Stomach (tissue), 4 donors: Measurements from ENCODE around the gene EID2.

Source experiments
- CTCF ChIP-seq, 7 experiments: fragments of 450-650 bp in 4 of 7; fragments of 200-600 bp in 3 of 7; sonication (generic) in 3 of 7; IDR thresholded peaks; one replicate each; pipeline ENCODE4 v1.5.1; 2016 to 2019; ENCODE audit warnings: antibody characterized with exemption in 7 of 7, control low read depth in 2 of 7, mild to moderate bottlenecking in 1 of 7
- EP300 ChIP-seq: sonication (generic); formaldehyde crosslinking; IDR thresholded peaks from one replicate; pipeline ENCODE4 v1.6.1; 2017; ENCODE audit warnings: antibody characterized with exemption

DNA sequence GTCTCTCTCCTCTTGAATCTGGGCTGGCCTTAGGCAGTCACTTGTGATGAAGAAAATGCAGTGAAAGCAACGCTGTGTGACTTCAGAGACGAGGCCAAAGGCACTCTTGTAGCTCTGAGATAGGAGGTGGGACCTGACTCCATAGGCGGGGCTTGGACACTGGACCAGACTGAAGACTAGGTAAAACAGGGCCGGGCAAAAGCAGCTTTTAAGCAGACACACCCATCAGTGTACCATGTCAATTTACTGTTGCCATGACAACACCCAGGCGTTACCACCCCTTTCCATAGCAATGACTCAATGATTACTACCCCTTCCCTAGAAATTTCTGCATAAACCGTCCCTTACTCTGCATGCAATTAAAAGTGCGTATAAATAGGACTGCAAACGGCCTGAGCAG, 6.6 kb upstream of the EID2 start:
- no peak for TF ChIP-seq CTCF (IDR thresholded peaks at IDR 0.05)
- no peak for TF ChIP-seq EP300
